GM12865 (cell line): ENCODE measurements around the gene SPCS1.

Experiments
- DNase-seq: peaks from one replicate; pipeline ENCODE4 v3.0.0; 2010; ENCODE audit warnings: low read depth
- H3K4me3 ChIP-seq: 2 replicates; pipeline ENCODE4 v1.5.1; 2011; ENCODE audit warnings: mild to moderate bottlenecking, low read depth, low read length, control low read depth
- CTCF ChIP-seq: IDR thresholded peaks from 2 replicates; pipeline ENCODE4 v1.5.1; 2011; ENCODE audit warnings: low read length, control low read depth, low read depth, inconsistent platforms; ENCODE audit not compliant: insufficient read depth; ENCODE audit errors: missing control alignments

SPCS1 gene

DNA sequence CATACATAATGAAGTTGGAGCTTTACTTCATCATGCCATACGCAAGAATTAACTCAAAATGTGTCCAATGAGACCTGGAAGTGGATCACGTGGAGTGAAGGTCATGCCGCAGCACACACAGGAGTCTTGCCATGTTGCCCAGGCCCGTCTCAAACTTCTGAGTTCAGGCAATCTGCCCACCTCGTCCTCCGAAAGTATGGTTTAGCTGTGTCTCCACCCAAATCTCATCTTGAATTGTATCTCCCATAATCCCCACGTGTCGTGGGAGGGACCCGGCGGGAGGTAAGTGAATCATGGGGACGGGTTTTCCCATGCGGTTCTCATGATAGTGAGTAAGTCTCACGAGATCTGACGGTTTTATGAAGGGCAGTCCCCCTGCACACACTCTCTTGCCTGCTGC lies 25.7 kb downstream of the SPCS1 start:
- no peak for TF ChIP-seq CTCF
- no peak overlapping the region for H3K4me3 ChIP-seq
- no peak for DNase-seq

- no peak for TF ChIP-seq CTCF
- H3K4me3 ChIP-seq, result no peak overlapping the region
- DNase-seq, result no peak
Observed at GRCh38 chr3:52733256-52733891, 27.5 kb downstream of the SPCS1 start.

DNA sequence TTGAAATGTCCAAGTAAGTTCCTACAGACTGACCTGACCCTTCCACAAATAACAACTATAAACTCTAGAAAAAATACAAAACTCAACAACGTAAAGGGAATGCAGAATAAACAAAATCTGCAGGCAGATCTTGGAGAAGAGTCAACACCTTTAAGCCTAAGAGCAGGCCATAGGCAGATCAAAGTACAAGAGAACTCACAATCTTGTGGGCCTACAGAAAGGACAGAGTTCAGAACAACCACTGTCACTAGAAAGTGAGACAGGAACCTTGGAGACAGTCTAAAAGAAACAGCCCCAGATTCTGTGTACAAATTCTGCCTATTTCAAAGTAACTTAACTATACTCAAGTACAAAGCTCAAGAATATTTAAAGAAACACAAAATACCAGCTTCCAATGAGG lies 33.8 kb downstream of the SPCS1 start:
- no peak for DNase-seq
- TF ChIP-seq CTCF, result no peak
- H3K4me3 ChIP-seq, result no peak overlapping the region

DNA sequence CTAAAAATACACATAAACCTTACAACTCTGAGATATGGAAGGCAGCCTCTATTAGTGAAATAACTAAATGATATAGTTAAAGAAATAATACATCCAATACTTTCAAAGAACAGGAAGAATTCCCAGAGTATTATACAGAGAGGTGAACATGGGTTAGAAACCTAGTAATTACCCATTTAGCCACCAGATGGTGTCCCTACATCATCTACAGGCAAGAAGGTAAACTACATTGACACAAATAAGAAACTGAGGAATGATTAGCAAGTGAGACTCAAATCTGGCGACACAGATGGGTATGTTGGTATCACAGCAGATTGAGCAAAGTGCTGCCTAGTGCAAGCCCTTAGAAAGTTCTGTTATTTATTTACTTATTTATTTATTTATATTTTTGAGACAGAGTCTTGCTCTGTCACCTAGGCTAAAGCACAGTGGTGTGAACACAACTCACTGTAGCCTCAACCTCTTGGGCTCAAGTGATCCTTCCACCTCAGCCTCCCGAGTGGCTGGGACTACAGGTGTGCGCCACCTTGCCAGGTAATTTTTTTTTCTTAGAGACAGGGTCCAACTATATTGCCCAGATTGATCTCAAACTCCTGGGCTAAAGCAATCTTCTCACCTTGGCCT lies 36.6 kb downstream of the SPCS1 start:
- no peak overlapping the region for H3K4me3 ChIP-seq
- peak; percentile 38 for DNase-seq
- peak; percentile 63 for TF ChIP-seq CTCF

DNA sequence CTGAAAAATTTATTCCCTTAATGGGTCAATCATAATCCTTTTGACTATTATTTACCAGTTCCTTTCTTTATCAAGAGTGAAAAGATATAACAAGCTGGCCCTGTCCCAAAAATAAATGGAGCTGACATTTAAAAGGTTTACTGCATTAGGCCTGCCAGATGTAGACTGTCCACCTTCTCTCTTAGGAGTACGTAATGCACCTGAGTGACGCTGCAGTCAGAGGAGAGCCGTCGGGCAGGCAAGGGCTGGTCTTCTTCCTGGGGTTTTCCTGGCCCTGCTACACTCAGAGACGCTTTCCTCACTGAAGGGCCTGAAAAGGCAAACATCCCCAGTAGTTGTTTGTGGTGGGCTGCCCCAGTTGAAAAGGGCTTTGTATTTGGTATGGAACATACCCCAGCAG lies 37.2 kb downstream of the SPCS1 start:
- H3K4me3 ChIP-seq, result no peak overlapping the region
- no peak for TF ChIP-seq CTCF
- DNase-seq, result no peak

GRCh38 chr3:52743721-52744120 lies 37.8 kb downstream of the SPCS1 start:
- no peak for DNase-seq
- no peak overlapping the region for H3K4me3 ChIP-seq
- no peak for TF ChIP-seq CTCF

- H3K4me3 ChIP-seq, result no peak overlapping the region
- TF ChIP-seq CTCF, result no peak
- DNase-seq, result no peak
Observed at GRCh38 chr3:52752045-52752660, 46.2 kb downstream of the SPCS1 start.
